ENCODE results near the gene LAMB4.
A peak's percentile ranks its signal among the peaks of the same experiment; 100 is the strongest.

Gene LAMB4

GRCh38 chr7:108014215-108014614 is 115.9 kb downstream of the LAMB4 start:
- no peak for DNase-seq

- DNase-seq = no peak
These were observed 117.4 kb downstream of the LAMB4 start for GRCh38 chr7:108012499-108013430.

GRCh38 chr7:108010377-108010776 is 119.8 kb downstream of the LAMB4 start:
- no peak for DNase-seq

GRCh38 chr7:108009873-108010272 is 120.3 kb downstream of the LAMB4 start:
- DNase-seq = no peak

GRCh38 chr7:108008827-108009226 is 121.3 kb downstream of the LAMB4 start:
- no peak for DNase-seq

- DNase-seq = no peak
These were observed 121.9 kb downstream of the LAMB4 start for GRCh38 chr7:108008240-108008639.

GRCh38 chr7:108007762-108008161 is 122.4 kb downstream of the LAMB4 start:
- no peak for DNase-seq

- DNase-seq = no peak
These were observed 122.9 kb downstream of the LAMB4 start for GRCh38 chr7:108007261-108007660.

GRCh38 chr7:108004220-108005142 is 125.7 kb downstream of the LAMB4 start:
- no peak for DNase-seq

- no peak for DNase-seq
These were observed 126.6 kb downstream of the LAMB4 start for GRCh38 chr7:108003599-108003935.

- DNase-seq = peak in 16 of 56 donors; percentile 5 to 55 (median 16)
These were observed 127.2 kb downstream of the LAMB4 start, which contains the start of gene LAMB1 for GRCh38 chr7:108002726-108003598. TSS of gene LAMB1 (minus strand) at chr7:108003161. CDS start at chr7:108002885, 276 bp downstream.

GRCh38 chr7:108001764-108002725 is 128.1 kb downstream of the LAMB4 start:
- peak in 7 of 56 donors; percentile 3 to 62 (median 13) for DNase-seq

GRCh38 chr7:108000875-108001763 is 129.0 kb downstream of the LAMB4 start:
- peak in 3 of 56 donors; percentile 2 to 28 (median 3) for DNase-seq

GRCh38 chr7:107999779-108000560 is 130.2 kb downstream of the LAMB4 start:
- DNase-seq = no peak

GRCh38 chr7:107998660-107999480 is 131.3 kb downstream of the LAMB4 start:
- DNase-seq = no peak

- DNase-seq = no peak
These were observed 132.0 kb downstream of the LAMB4 start for GRCh38 chr7:107998150-107998549.
